SK-N-SH (cell line): ENCODE data around the gene KCTD7. TPM values are rescaled to one million over a fixed set of nuclear protein-coding genes. Genes with fewer than 3 reads are reported as not detected.
"Not testable (repeated sequence)": the region's sequence is repeated elsewhere in the genome, so short reads cannot be mapped to it uniquely, and the experiment has no call there.

Source experiments
- CTCF ChIA-PET: fragments of 300-600, 350-600 bp; formaldehyde crosslinking; extraction: SDS; loops from one replicate; lab custom pipeline; 2021; lab: Yijun Ruan, JAX
- POLR2A ChIA-PET: fragments of 350-600 bp; sonication (Branson Sonifier 250); formaldehyde crosslinking; extraction: SDS; loops from one replicate; lab custom pipeline; 2020; ENCODE audit warnings: antibody characterized with exemption, inconsistent platforms; lab: Yijun Ruan, JAX
- DNase-seq: peaks from one replicate; pipeline ENCODE4 v3.0.0; 2012
- H2AFZ ChIP-seq: fragments of 200-600 bp; sonication (generic); 2 replicates; pipeline ENCODE4 v1.8.1; 2016; ENCODE audit warnings: antibody characterized with exemption, mild to moderate bottlenecking, low read depth
- H3F3A ChIP-seq: fragments of 200-600 bp; sonication (generic); replicated peaks from 2 replicates; pipeline ENCODE3; 2016; ENCODE audit warnings: antibody characterized with exemption, mild to moderate bottlenecking; ENCODE audit not compliant: insufficient read depth
- H3K27ac ChIP-seq, 2 experiments: fragments of 200-500 bp in 1 of 2; fragments of 200-600 bp in 1 of 2; sonication (Bioruptor generic) in 1 of 2; sonication (generic), shearing (Covaris generic) in 1 of 2; 2 replicates each; pipeline versions ENCODE4 v1.5.1 to v1.6.1; 2014 to 2016; ENCODE audit warnings: low read depth in 2 of 2, inconsistent platforms in 1 of 2, low read length in 1 of 2, mild to moderate bottlenecking in 1 of 2, mixed read lengths in 1 of 2
- H3K27me3 ChIP-seq: fragments of 200-600 bp; sonication (generic), shearing (Covaris generic); 2 replicates; pipeline ENCODE4 v1.6.1; 2016; ENCODE audit warnings: mixed run types; ENCODE audit not compliant: insufficient read depth
- H3K36me3 ChIP-seq, 2 experiments: fragments of 200-500 bp in 1 of 2; fragments of 200-600 bp in 1 of 2; sonication (Bioruptor generic) in 1 of 2; sonication (generic) in 1 of 2; replicated peaks in 1 of 2; 2 replicates each; pipeline versions ENCODE3 to v1.5.1; 2014 to 2016; ENCODE audit warnings: low read length in 1 of 2, mild to moderate bottlenecking in 1 of 2; ENCODE audit not compliant: insufficient read depth in 2 of 2, control insufficient read depth in 1 of 2
- H3K4me1 ChIP-seq, 2 experiments: fragments of 200-500 bp in 1 of 2; fragments of 200-600 bp in 1 of 2; sonication (Bioruptor generic) in 1 of 2; sonication (generic), shearing (Covaris generic) in 1 of 2; 2 replicates each; pipeline versions ENCODE4 v1.5.1 to v1.6.1; 2014 to 2016; ENCODE audit warnings: low read depth in 1 of 2, low read length in 1 of 2, mixed run types in 1 of 2; ENCODE audit not compliant: insufficient read depth in 2 of 2, control insufficient read depth in 1 of 2
- H3K4me2 ChIP-seq: fragments of 200-600 bp; sonication (generic), shearing (Covaris generic); 2 replicates; pipeline ENCODE4 v1.6.1; 2017; ENCODE audit warnings: mixed run types
- H3K4me3 ChIP-seq, 2 experiments: fragments of 200-500 bp in 1 of 2; fragments of 200-600 bp in 1 of 2; sonication (Bioruptor generic) in 1 of 2; sonication (generic), shearing (Covaris generic) in 1 of 2; 2 replicates each; pipeline versions ENCODE4 v1.5.1 to v1.8.1; 2014 to 2016; ENCODE audit warnings: low read depth in 2 of 2, inconsistent platforms in 1 of 2, low read length in 1 of 2, mild to moderate bottlenecking in 1 of 2, mixed read lengths in 1 of 2, moderate library complexity in 1 of 2
- H3K79me2 ChIP-seq: fragments of 200-600 bp; sonication (generic); 2 replicates; pipeline ENCODE4 v1.8.1; 2017; ENCODE audit warnings: mild to moderate bottlenecking; ENCODE audit not compliant: insufficient read depth
- H3K9ac ChIP-seq: fragments of 200-600 bp; sonication (generic); 2 replicates; pipeline ENCODE4 v1.6.1; 2017; ENCODE audit warnings: mixed run types
- H3K9me2 ChIP-seq: fragments of 200-600 bp; sonication (generic); 2 replicates; pipeline ENCODE4 v1.6.1; 2017; ENCODE audit warnings: mixed run types
- H3K9me3 ChIP-seq: fragments of 200-600 bp; sonication (generic); 2 replicates; pipeline ENCODE4 v1.6.1; 2017; ENCODE audit warnings: mixed run types, mild to moderate bottlenecking, moderate library complexity
- H4K20me1 ChIP-seq: fragments of 200-600 bp; sonication (generic); 2 replicates; pipeline ENCODE4 v1.6.1; 2017; ENCODE audit warnings: mild to moderate bottlenecking, mixed run types; ENCODE audit not compliant: insufficient read depth
- RAD21 ChIP-seq: IDR thresholded peaks from 2 replicates; pipeline ENCODE4 v1.6.1; 2012; ENCODE audit warnings: mild to moderate bottlenecking, low read length
- WGBS: methylation state at CpG from one replicate; pipeline ENCODE4 v1.1.6; 2017; ENCODE audit warnings: low lambda C conversion rate; 5-methylcytosine and 5-hydroxymethylcytosine counted together
- polyA plus RNA-seq, 3 experiments: library from polyadenylated mRNA; depleted of rRNA; stranded (reverse); fragments of >200 nt; gene quantifications; 2 replicates each; pipeline ENCODE4 v1.2.3, GENCODE V29; 2012
- TF ChIP-seq, protein P1 (sequence below): IDR thresholded peaks from 2 replicates; pipeline ENCODE4 v1.4.0; 2012; ENCODE audit warnings: low read depth

Gene KCTD7
- polyA plus RNA-seq, 1 of the 3 experiments (the other 2 are of a cell fraction), result 19.5 TPM

DNA sequence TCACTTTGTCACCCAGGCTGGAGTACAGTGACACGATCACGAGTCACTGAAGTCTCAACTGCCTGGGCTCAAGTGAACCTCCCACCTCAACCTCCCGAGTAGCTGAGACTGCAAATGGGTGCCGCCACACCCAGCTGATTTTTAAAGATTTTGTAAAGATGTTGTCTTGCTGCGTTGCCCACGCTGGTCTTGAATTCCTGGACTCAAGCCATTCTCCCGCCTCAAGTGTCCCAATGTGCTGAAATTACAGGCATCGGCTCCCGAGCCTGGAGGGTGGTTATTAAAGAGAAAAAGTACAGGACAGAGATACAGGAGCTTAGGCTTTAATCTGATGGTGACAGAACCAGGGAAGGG is 55.1 kb downstream of the KCTD7 start:
- H2AFZ ChIP-seq, result no peak overlapping the region
- no peak for TF ChIP-seq RAD21
- 0 out of 2 replicates have a peak overlapping the region, but pooled peaks have one; percentile 7 for H3K4me2 ChIP-seq
- no peaks in the 10 kb centered on the region for H3K9me3 ChIP-seq
- H3K27ac ChIP-seq, result no peak overlapping the region; a peak in 1 of 4 replicates
- no peak overlapping the region for H3K9ac ChIP-seq
- DNase-seq, result no peak
- WGBS, result 90% methylated on average over 9 of the region's 9 CpGs
- H4K20me1 ChIP-seq, result no peaks in the 10 kb centered on the region
- CTCF ChIA-PET, result interaction anchor here (1.2 to 2.6 kb wide), 2 partner anchors 24 to 126 kb away, joined by 3 to 7 read pairs; no protein-coding TSS in a partner anchor
- H3K9me2 ChIP-seq, result no peaks in the 10 kb centered on the region
- no peak overlapping the region for H3K4me3 ChIP-seq
- POLR2A ChIA-PET, result no interaction called here
- peaks cover 9% of the 10 kb centered on the region for H3F3A ChIP-seq
- H3K36me3 ChIP-seq, result peaks cover 0 to 10% of the 10 kb centered on the region in 2 experiments
- H3K4me1 ChIP-seq, result peaks cover 0 to 5% of the 10 kb centered on the region in 2 experiments; a peak in 1 of 4 replicates
- no peaks in the 10 kb centered on the region for H3K27me3 ChIP-seq
- H3K79me2 ChIP-seq, result peaks cover 85% of the 10 kb centered on the region

DNA sequence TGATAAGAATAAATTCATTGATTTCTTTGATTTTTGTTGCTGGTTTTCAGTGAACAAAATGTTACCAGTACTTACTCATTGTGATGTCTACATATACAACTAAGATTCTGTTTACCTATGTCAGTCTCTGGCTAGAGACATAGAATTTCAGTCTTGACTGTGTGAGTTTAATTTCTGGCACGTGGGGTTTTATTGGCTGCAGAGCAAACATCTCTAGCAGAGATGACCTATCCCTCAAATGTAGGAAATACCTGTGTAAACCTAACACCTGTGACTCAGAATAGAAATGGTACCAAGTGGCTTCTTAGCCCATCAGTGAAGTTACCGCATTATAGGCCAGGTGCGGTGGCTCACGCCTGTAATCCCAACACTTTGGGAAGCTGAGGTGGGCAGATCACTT is 57.0 kb downstream of the KCTD7 start:
- H4K20me1 ChIP-seq, H3K27ac ChIP-seq, POLR2A ChIA-PET, H3K4me3 ChIP-seq, H3K27me3 ChIP-seq, H3F3A ChIP-seq, H3K4me1 ChIP-seq, H2AFZ ChIP-seq, H3K9me2 ChIP-seq, H3K9me3 ChIP-seq, DNase-seq, H3K9ac ChIP-seq, H3K4me2 ChIP-seq: not testable (repeated sequence)
- H3K36me3 ChIP-seq, result peaks cover 0 to 10% of the 10 kb centered on the region in 2 experiments
- CTCF ChIA-PET, result interaction anchor here (0.6 kb wide), 1 partner anchor 300 kb away, joined by 3 read pairs; no protein-coding TSS in a partner anchor
- WGBS, result 95% methylated on average over 4 of the region's 4 CpGs
- peaks cover 88% of the 10 kb centered on the region for H3K79me2 ChIP-seq

DNA sequence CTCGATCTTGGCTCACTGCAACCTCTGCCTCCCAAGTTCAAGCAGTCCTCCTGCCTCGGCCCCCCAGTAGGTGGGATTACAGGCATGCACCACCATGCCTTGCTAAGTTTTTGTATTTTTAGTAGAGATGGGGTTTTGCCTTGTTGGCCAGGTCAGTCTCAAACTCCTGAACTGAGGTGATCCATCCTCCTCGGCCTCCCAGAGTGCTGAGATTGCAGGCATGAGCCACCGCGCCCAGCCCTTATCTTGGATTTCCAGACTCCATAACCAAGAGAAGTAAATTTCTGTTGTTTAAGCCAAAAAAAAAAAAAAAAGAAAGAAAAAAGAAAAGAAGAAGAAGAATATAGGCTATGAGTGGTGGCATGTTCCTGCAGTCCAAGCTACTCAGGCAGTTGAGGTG is 58.5 kb downstream of the KCTD7 start:
- no peak overlapping the region for H3K27ac ChIP-seq
- no peaks in the 10 kb centered on the region for H3K27me3 ChIP-seq
- CTCF ChIA-PET, result interaction anchor here (0.6 kb wide), 1 partner anchor 20 kb away, joined by 3 read pairs; no protein-coding TSS in a partner anchor
- H3K4me3 ChIP-seq, result no peak overlapping the region
- no peak overlapping the region for H2AFZ ChIP-seq
- no peaks in the 10 kb centered on the region for H3F3A ChIP-seq
- no peaks in the 10 kb centered on the region for H3K9me3 ChIP-seq
- no peak overlapping the region for H3K9ac ChIP-seq
- H3K4me1 ChIP-seq, result peaks cover 0 to 2% of the 10 kb centered on the region in 2 experiments; a peak in 1 of 4 replicates
- POLR2A ChIA-PET, result no interaction called here
- no peak overlapping the region for H3K4me2 ChIP-seq
- TF ChIP-seq, protein P1, sequence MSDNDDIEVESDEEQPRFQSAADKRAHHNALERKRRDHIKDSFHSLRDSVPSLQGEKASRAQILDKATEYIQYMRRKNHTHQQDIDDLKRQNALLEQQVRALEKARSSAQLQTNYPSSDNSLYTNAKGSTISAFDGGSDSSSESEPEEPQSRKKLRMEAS, result no peak
- peaks cover 0 to 10% of the 10 kb centered on the region in 2 experiments for H3K36me3 ChIP-seq
- DNase-seq, result no peak
- H4K20me1 ChIP-seq, result no peaks in the 10 kb centered on the region
- no peaks in the 10 kb centered on the region for H3K9me2 ChIP-seq
- WGBS, result 95% methylated on average over 5 of the region's 5 CpGs
- peaks cover 74% of the 10 kb centered on the region for H3K79me2 ChIP-seq

DNA sequence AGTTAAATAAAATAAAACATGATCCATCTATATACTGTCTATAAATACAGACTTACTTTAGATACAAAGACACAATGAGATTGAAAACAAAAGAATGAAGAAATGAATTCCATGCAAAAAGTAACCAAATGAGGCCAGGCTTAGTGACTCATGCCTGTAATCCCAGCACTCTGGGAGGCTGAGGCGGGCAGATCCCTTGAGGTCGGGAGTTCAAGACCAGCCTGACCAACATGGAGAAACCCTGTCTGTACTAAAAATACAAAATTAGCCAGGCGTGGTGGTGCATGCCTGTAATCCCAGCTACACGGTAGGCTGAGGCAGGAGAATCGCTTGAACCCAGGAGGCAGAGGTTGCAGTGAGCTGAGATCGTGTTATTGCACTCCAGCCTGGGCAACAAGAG is 59.0 kb downstream of the KCTD7 start:
- Histone ChIP-seq H3K36me3 (peaks cover under 1 to 10% of the 10 kb centered on the region in 2 experiments), H3K79me2 (peaks cover 69% of the 10 kb centered on the region)
- 93% methylated on average over 6 of the region's 6 CpGs for WGBS
- H3K4me3 ChIP-seq, H3K9ac ChIP-seq, POLR2A ChIA-PET, H3F3A ChIP-seq, H3K27me3 ChIP-seq, DNase-seq, H3K27ac ChIP-seq, H3K4me1 ChIP-seq, H2AFZ ChIP-seq, H3K9me3 ChIP-seq, H4K20me1 ChIP-seq, H3K9me2 ChIP-seq, H3K4me2 ChIP-seq: not testable (repeated sequence)
- CTCF ChIA-PET, result interaction anchor here (0.6 kb wide), 1 partner anchor 20 kb away, joined by 3 read pairs; no protein-coding TSS in a partner anchor
